HG03045 (cell line): ENCODE data around the gene EPC2.
"Not testable (repeated sequence)": the region's sequence is repeated elsewhere in the genome, so short reads cannot be mapped to it uniquely, and the experiment has no call there.

Experiments used
- ATAC-seq: cut with Tn5 transposase; IDR thresholded peaks from one replicate; pipeline ENCODE4 v1.9.1; 2021; ENCODE audit warnings: mild to moderate bottlenecking, moderate library complexity; ENCODE audit not compliant: unreplicated experiment

The EPC2 gene

GRCh38 chr2:148640767-148641166 is 3.8 kb upstream of the EPC2 start:
- ATAC-seq, result no peak

GRCh38 chr2:148642112-148642744 is 2.3 kb upstream of the EPC2 start:
- no peak for ATAC-seq

DNA sequence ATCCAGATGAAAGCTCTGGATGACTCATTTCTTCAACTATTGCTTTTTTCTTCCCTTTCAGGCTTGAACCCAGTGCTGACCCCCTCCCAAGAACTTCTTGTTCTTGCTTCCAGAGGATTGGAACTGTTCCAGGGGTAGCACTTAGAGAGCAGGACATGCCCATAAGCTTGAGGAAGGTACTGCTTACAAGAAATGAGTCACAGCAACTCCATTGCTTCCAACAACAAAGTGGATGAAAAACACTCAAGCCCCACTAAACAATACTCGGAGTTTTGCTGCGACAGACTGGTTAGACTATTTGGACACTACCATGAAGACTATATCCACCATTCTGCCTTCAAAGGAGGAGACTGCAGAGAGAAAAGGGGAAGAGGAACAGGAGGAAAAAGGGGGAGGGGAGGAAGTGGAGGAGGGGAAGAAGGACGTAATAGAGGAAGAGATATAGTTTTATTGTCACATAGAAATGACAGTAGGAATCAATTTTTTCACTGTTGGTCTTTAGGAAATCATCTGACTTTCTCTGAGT is 1.6 kb upstream of the EPC2 start:
- no peak for ATAC-seq

DNA sequence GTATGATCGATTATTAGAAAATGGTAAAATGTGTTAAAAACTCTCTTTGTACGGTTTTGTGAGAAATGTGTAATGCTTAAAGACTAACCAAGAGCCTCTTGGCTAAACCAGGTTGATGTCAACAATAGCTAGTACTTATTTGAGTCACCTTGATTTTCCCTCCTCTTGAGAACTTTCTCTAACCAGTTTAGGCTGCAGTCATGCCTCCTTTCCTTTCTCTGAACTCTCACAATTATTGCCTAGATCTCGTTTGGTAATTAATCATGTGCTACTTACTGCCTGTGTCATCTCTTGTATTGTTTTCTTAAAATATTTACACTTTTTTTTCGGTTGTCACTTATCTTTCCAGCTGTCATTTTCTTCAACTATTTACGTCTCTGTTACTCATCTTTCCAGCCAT is 1.1 kb upstream of the EPC2 start:
- peak; percentile 18 for ATAC-seq

- peak; percentile 53 for ATAC-seq
Observed at GRCh38 chr2:148644883-148645538, 460 bp downstream of the EPC2 start.

- ATAC-seq, result peak; percentile 37
Observed at GRCh38 chr2:148645539-148646230, 1.1 kb downstream of the EPC2 start.

DNA sequence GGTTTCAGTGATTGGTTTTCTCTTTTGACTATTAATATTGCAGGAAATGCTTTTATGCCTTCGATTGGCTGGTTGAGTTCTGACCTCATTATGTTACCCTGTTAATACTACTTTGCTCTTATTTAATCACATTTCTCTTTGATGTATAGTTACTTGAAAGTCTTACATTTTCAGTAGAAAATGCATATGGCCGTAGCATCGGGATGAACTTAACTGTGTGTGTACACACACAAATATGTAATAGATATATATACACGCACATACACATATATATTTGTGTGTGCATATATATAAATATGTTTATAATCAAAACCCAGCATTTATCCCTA is 1.6 kb downstream of the EPC2 start:
- ATAC-seq, result no peak

DNA sequence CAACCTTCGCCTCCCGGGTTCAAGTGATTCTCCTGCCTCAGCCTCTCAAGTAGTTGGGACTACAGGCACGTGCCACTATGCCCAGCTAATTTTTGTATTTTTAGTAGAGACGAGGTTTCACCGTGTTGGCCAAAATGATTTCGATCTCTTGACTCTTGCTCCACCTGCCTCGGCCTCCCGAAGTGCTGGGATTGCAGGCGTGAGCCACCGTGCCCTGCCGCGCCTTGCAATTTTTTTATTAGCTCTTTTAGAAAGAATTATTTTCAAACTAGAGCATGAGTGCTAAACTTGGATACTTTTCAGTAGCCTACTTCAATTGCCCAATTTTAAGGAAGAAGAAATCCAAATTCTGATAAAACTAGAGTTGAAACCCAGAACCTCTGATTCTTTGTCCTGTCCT is 3.2 kb downstream of the EPC2 start:
- not testable (repeated sequence) for ATAC-seq

DNA sequence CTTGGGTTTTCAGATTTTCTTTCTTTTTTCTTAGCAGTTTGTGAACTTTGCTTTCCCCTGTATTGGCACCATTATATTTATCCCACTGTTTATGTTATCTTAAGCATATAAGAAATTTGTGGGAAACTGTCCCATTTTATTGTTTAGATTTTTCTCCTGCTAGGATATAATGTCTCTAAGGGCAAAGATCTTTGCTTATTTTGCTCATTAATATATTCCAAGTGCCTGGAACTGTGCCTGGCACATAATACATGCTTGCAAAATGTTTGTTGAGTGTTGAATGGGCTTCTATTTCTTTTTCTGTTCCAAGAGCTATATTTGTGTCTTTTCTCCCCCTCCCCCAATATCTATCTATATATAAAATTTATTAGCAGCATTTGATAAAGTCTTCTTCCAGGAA is 5.4 kb downstream of the EPC2 start:
- no peak for ATAC-seq

DNA sequence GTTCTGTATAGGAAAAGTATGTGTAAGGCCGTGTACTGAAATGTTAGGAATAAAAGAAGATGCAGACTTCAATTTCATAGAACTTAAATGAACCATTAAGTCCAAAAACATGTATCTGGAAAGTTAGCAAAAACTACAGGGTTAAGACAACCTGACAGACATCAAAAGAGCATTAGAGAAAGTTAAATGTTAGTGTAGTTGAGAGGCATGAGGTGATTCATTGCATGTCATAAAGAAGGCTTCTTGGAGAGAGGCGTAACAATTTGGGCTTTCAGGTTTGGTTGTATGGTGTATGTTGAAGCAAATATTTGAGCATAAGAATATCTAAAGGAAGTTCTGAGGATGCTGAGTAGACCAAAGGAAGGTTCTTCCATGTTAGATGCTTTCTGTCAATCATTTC is 6.3 kb downstream of the EPC2 start:
- no peak for ATAC-seq

- no peak for ATAC-seq
Observed at GRCh38 chr2:148651972-148652371, 7.4 kb downstream of the EPC2 start.

- ATAC-seq, result peak; percentile 93
Observed at GRCh38 chr2:148653437-148653836, 8.9 kb downstream of the EPC2 start.

GRCh38 chr2:148654435-148654834 is 9.9 kb downstream of the EPC2 start:
- no peak for ATAC-seq

GRCh38 chr2:148656516-148656915 is 12.0 kb downstream of the EPC2 start:
- ATAC-seq, result no peak

GRCh38 chr2:148658807-148659722 is 14.5 kb downstream of the EPC2 start:
- peak; percentile 92 for ATAC-seq

DNA sequence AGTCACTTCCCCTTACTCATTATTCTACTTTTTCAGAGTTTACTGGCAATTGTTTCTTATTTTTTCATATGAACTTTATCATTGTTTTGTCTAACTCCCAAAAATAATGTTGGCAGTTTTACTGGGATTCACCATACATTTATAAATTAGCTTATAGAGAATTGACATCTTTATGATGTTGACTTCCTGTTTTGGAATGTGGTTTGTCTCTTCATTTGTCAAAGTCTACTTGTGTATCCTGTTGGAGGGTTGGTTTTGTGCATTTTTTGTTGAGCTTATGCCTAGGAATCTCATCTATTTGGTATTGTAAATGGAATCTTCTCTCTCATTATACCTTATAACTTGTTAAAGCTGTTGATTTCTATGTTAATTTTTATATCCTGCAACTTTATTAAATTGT is 16.4 kb downstream of the EPC2 start:
- ATAC-seq, result no peak

GRCh38 chr2:148662332-148662731 is 17.8 kb downstream of the EPC2 start:
- ATAC-seq, result not testable (repeated sequence)

GRCh38 chr2:148664229-148664628 is 19.7 kb downstream of the EPC2 start:
- ATAC-seq, result no peak

DNA sequence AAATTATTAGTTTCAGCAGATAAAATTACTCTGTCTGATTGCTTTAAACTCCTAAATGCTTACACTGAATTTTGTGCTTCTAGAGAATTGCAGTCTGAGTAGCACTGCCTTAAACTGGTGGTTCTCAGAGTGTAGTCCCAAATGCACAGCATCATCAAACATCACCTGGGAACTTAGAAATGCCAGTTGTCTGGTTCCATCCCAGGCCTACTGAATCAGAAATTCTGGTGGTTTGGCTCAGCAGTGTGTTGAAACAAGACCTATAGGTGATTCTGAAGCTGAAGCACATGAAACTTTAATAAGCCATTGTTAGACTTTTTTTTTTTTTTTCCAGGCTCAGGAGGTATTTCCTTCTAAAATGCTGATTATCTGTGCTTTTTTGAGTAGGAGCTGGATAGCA is 22.0 kb downstream of the EPC2 start:
- no peak for ATAC-seq

DNA sequence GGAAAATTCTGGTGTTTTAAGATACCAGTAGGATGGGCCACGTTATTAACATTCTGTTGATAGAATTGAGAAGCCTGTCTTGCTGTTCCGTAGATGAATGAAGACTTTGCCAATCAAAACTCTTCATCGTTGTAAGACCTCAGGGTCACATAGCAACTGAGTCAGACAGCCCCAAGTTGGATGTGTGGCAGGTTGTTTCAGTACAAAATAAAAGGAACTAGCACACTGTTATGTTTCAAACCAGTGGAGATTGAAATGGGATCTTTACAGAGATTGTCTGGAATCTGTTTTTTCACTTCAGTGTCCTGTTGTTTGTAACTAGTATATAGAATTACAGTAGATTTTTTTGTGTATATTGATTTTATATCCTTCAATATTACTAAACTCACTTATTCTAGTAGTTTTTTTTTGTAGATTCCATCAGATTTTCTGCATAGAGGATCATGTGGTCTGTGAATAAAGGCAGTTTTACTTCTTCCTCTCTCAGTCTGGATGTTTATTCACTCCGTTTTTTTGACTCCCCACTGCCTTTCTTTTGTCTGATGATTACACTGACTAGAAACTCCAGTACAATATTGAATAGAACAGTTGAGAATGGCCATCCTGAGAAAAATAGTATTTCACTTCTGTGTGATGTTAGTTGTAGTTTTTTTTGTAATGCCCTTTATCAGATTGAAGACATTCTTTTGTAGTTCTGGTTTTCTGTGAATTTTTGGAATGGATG is 22.7 kb downstream of the EPC2 start:
- no peak for ATAC-seq
